ENCODE measurements around the gene EFEMP2.

DNA sequence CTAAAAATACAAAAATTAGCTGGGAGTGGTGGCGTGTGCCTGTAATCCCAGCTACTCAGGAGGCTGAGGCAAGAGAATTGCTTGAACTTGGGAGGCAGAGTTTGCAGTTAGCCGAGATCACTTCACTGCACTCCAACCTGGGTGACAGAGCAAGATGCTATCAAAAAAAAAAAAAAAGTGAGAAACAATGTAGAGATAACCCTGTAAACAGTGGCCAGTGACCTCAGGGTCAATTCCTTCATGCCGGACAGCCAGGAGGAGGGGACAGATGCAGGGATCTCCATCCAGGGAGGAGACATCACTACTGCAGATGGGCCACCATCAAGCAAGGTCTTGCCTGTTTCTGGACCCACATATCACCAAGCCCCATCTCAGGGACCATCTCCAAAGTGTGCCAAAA is 24.9 kb downstream of the EFEMP2 start:
- TF ChIP-seq, protein P1, sequence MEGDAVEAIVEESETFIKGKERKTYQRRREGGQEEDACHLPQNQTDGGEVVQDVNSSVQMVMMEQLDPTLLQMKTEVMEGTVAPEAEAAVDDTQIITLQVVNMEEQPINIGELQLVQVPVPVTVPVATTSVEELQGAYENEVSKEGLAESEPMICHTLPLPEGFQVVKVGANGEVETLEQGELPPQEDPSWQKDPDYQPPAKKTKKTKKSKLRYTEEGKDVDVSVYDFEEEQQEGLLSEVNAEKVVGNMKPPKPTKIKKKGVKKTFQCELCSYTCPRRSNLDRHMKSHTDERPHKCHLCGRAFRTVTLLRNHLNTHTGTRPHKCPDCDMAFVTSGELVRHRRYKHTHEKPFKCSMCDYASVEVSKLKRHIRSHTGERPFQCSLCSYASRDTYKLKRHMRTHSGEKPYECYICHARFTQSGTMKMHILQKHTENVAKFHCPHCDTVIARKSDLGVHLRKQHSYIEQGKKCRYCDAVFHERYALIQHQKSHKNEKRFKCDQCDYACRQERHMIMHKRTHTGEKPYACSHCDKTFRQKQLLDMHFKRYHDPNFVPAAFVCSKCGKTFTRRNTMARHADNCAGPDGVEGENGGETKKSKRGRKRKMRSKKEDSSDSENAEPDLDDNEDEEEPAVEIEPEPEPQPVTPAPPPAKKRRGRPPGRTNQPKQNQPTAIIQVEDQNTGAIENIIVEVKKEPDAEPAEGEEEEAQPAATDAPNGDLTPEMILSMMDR (optimal IDR thresholded peaks at IDR 0.05 in 1 of 3, IDR thresholded peaks at IDR 0.05 in 1 of 3, conservative IDR thresholded peaks at IDR 0.05 in 1 of 3; ENCODE audit: extremely low read depth in 1 of 3, insufficient read depth in 2 of 3, low read length in 3 of 3) = no peak
- no peak for TF ChIP-seq EZH2 (IDR thresholded peaks at IDR 0.05; ENCODE audit: low read length)

Data from keratinocyte (primary cell).